Measurements from ENCODE around the gene ANXA2R. TPM values are rescaled to one million over a fixed set of nuclear protein-coding genes. Genes with fewer than 3 reads are reported as not detected.

Gene ANXA2R
- polyA plus RNA-seq, 3 donors = 2.3 to 6.4 (median 3.1) TPM

GRCh38 chr5:43016217-43016779 lies 23.8 kb downstream of the ANXA2R start:
- Histone ChIP-seq H3K79me2 (ENCODE audit: insufficient read depth, low read length) (peaks cover 14% of the 10 kb centered on the region), H3K9me3 (replicated peaks in 1 of 2; ENCODE audit: control insufficient read depth in 1 of 2, insufficient read depth in 1 of 2, low read length in 2 of 2) (no peaks in the 10 kb centered on the region), H2AFZ (ENCODE audit: insufficient read depth, low read depth, low read length, poor library complexity, severe bottlenecking) (no peak overlapping the region), H3K27ac (ENCODE audit: low read depth in 1 of 2, low read length in 2 of 2) (no peak overlapping the region), H3K36me3 (replicated peaks in 1 of 2; ENCODE audit: control insufficient read depth in 1 of 2, insufficient read depth in 2 of 2, low read length in 2 of 2) (no peaks in the 10 kb centered on the region), H3K4me1 (ENCODE audit: control insufficient read depth in 1 of 2, insufficient read depth in 2 of 2, low read length in 2 of 2) (peaks cover 18 to 22% of the 10 kb centered on the region in 2 donors), H3K27me3 (ENCODE audit: control insufficient read depth in 2 of 2, insufficient read depth in 2 of 2, low read length in 2 of 2) (no peaks in the 10 kb centered on the region), H4K20me1 (ENCODE audit: insufficient read depth, low read length) (no peaks in the 10 kb centered on the region), H3K9ac (ENCODE audit: insufficient read depth, low read length, poor library complexity, severe bottlenecking) (no peak overlapping the region), H3K4me3 (replicated peaks in 1 of 3; ENCODE audit: low read depth in 2 of 3, low read length in 3 of 3) (peak overlapping the region in 1 of 3 experiments; percentile 80), H3K4me2 (replicated peaks; ENCODE audit: extremely low read depth, low read length, poor library complexity, severe bottlenecking) (no peak overlapping the region)
- peaks cover 0 to 5% (median 0%) of the 10 kb centered on the region in 7 donors for H3K9me3 Mint-ChIP-seq
- peaks cover 0 to 2% of the 10 kb centered on the region in 2 donors for H3K36me3 Mint-ChIP-seq
- no peak for DNase-seq
- peak overlapping the region in 5 of 7 donors; percentile 14 to 49 (median 36) for H3K27ac Mint-ChIP-seq
- intact Hi-C loops (cut with micrococcal nuclease) = no loop called here
- peaks cover 32% of the 10 kb centered on the region for H3K4me1 Mint-ChIP-seq
- 80% methylated on average over 1 of the region's 5 CpGs for WGBS (ENCODE audit: insufficient coverage)
- no peak overlapping the region for H3K4me3 Mint-ChIP-seq
- TF ChIP-seq CTCF (IDR thresholded peaks at IDR 0.05) = no peak
- peaks cover 0 to 2% (median 0%) of the 10 kb centered on the region in 3 donors for H3K27me3 Mint-ChIP-seq (ENCODE audit: low read depth in 3 of 3)

- H3K4me1 Mint-ChIP-seq = peaks cover 44% of the 10 kb centered on the region
- TF ChIP-seq CTCF (IDR thresholded peaks at IDR 0.05) = no peak
- Histone ChIP-seq H4K20me1 (ENCODE audit: insufficient read depth, low read length) (no peaks in the 10 kb centered on the region), H3K4me1 (ENCODE audit: control insufficient read depth in 1 of 2, insufficient read depth in 2 of 2, low read length in 2 of 2) (peaks cover 30 to 33% of the 10 kb centered on the region in 2 donors), H3K27me3 (ENCODE audit: control insufficient read depth in 2 of 2, insufficient read depth in 2 of 2, low read length in 2 of 2) (no peaks in the 10 kb centered on the region), H3K9me3 (replicated peaks in 1 of 2; ENCODE audit: control insufficient read depth in 1 of 2, insufficient read depth in 1 of 2, low read length in 2 of 2) (no peaks in the 10 kb centered on the region), H3K9ac (ENCODE audit: insufficient read depth, low read length, poor library complexity, severe bottlenecking) (no peak overlapping the region), H3K79me2 (ENCODE audit: insufficient read depth, low read length) (peaks cover 14% of the 10 kb centered on the region), H3K4me2 (replicated peaks; ENCODE audit: extremely low read depth, low read length, poor library complexity, severe bottlenecking) (no peak overlapping the region), H2AFZ (ENCODE audit: insufficient read depth, low read depth, low read length, poor library complexity, severe bottlenecking) (no peak overlapping the region), H3K36me3 (replicated peaks in 1 of 2; ENCODE audit: control insufficient read depth in 1 of 2, insufficient read depth in 2 of 2, low read length in 2 of 2) (no peaks in the 10 kb centered on the region), H3K27ac (ENCODE audit: low read depth in 1 of 2, low read length in 2 of 2) (no peak overlapping the region), H3K4me3 (replicated peaks in 1 of 3; ENCODE audit: low read depth in 2 of 3, low read length in 3 of 3) (no peak overlapping the region)
- H3K4me3 Mint-ChIP-seq = no peak overlapping the region
- no peak overlapping the region for H3K27ac Mint-ChIP-seq
- intact Hi-C loops (cut with micrococcal nuclease) = no loop called here
- peaks cover 0 to 5% (median 0%) of the 10 kb centered on the region in 7 donors for H3K9me3 Mint-ChIP-seq
- H3K27me3 Mint-ChIP-seq (ENCODE audit: low read depth in 3 of 3) = peaks cover 0 to 2% (median 0%) of the 10 kb centered on the region in 3 donors
- DNase-seq = no peak
- peaks cover 0 to 2% of the 10 kb centered on the region in 2 donors for H3K36me3 Mint-ChIP-seq
Observed at GRCh38 chr5:43014522-43014921, 25.6 kb downstream of the ANXA2R start.

Measured in CD14-positive monocyte (primary cell).